Astrocyte (in vitro differentiated cells and primary cell): ENCODE data around the gene UMODL1.

ENCODE experiments used
- CTCF ChIP-seq: IDR thresholded peaks from 2 replicates; pipeline ENCODE4 v1.5.1; 2011; ENCODE audit warnings: low read depth, mild to moderate bottlenecking, inconsistent platforms, low read length, moderate library complexity; ENCODE audit not compliant: insufficient read depth
- EZH2 ChIP-seq: IDR thresholded peaks from 2 replicates; pipeline ENCODE4 v1.6.1; 2012; ENCODE audit warnings: mild to moderate bottlenecking, low read length, inconsistent platforms; ENCODE audit not compliant: insufficient read depth

GRCh38 chr21:42051788-42052187, 19.3 kb upstream of the UMODL1 start:
- TF ChIP-seq EZH2 (no peak), CTCF (no peak)
